ENCODE measurements around the gene HKDC1.
"Not testable (repeated sequence)": the region's sequence is repeated elsewhere in the genome, so short reads cannot be mapped to it uniquely, and the experiment has no call there.

HKDC1 gene, protein sequence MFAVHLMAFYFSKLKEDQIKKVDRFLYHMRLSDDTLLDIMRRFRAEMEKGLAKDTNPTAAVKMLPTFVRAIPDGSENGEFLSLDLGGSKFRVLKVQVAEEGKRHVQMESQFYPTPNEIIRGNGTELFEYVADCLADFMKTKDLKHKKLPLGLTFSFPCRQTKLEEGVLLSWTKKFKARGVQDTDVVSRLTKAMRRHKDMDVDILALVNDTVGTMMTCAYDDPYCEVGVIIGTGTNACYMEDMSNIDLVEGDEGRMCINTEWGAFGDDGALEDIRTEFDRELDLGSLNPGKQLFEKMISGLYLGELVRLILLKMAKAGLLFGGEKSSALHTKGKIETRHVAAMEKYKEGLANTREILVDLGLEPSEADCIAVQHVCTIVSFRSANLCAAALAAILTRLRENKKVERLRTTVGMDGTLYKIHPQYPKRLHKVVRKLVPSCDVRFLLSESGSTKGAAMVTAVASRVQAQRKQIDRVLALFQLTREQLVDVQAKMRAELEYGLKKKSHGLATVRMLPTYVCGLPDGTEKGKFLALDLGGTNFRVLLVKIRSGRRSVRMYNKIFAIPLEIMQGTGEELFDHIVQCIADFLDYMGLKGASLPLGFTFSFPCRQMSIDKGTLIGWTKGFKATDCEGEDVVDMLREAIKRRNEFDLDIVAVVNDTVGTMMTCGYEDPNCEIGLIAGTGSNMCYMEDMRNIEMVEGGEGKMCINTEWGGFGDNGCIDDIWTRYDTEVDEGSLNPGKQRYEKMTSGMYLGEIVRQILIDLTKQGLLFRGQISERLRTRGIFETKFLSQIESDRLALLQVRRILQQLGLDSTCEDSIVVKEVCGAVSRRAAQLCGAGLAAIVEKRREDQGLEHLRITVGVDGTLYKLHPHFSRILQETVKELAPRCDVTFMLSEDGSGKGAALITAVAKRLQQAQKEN

DNA sequence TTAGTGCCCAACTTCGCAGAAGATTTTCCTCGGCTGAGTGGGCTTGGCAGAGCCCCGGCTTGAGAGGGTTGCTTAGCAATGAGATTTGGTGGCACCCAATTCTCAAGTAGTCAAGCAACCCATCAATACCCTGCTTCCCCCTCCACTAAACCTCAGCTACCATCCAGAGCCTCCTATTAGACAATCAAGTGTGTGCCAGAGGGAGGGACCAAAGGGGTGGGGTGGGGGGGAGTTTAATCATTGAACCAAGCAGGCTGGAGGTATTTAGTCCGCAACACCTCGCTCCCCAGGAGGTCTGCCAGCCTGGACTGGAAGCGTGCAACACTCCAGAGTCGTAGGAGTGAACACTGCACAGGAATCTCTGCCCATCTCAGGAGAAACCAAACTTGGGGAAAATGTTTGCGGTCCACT, at the start of gene HKDC1:
Gene HKDC1, plus strand, starts transcription at position 292 of the 411 bp plus-strand sequence. Its CDS starts 104 bp downstream, at position 396.
- no peak for DNase-seq (ENCODE audit: low read depth)

DNA sequence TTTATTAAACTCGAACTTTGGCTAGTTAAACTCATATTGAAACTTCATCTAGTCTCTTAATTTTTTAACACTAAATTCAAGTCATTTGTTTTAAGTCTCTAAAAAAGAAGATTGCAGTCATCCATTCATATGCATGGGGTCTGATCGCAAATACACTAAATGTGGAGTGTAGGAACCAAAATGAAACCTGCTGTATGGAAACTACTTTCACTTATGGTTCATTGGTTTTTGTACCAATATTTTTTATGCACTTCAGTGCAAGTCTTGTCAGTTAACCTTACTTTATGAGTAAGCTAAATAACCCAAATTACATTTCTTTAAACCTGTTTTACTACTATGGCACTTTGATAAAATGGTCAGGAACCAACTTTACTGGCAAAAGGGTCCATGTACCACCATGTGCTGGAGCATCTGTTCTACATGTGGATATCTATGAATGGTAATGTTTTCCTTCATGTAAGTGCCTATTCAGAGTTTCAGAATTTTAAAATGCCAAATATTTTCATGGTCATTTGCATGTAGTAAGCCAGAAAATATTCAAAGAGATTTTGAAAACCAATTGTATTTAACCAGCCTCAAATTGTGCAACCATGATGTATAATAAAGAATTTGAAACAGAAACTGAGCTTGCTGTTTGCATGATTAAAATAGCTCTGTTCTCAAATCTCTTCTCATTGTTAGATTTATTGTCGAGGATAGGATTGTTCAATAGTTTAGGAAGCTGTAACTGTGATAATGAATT, 47.7 kb upstream of the HKDC1 start:
- peak; percentile 33 for DNase-seq (ENCODE audit: low read depth)

DNA sequence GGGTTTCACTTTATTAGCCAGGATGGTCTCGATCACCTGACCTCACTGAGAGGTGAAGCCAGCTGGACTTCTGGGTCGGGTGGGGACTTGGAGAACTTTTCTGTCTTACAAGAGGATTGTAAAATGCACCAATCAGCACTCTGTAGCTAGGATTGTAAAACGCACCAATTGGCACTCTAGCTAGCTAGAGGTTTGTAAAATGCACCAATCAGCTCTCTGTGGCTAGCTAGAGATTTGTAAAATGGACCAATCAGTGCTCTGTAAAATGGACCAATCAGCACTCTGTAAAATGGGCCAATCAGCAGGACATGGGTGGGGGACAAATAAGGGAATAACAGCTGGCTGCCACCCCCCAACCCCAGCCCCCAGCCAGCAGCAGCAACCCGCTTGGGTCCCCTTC, 44.8 kb upstream of the HKDC1 start:
- DNase-seq (ENCODE audit: low read depth) = not testable (repeated sequence)

DNA sequence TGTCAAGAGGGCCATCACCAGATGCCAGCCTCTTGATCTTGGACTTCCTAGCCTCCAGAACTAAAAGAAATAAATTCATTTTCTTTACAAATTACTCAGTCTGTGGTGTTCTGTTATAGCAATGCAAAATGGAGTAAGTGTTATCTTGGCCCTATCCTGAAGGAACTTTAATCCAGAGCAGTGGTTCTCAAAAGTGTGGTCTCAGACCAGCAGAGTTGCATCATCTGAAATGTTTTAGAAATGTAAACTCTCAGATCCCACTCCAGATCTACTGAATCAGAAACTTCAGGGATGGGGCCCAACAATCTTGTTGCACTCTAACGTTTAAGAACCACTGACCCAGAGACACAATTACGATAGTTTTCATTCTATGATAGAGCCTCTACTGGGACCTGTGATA, 43.3 kb upstream of the HKDC1 start:
- DNase-seq (ENCODE audit: low read depth) = peak; percentile 7

DNA sequence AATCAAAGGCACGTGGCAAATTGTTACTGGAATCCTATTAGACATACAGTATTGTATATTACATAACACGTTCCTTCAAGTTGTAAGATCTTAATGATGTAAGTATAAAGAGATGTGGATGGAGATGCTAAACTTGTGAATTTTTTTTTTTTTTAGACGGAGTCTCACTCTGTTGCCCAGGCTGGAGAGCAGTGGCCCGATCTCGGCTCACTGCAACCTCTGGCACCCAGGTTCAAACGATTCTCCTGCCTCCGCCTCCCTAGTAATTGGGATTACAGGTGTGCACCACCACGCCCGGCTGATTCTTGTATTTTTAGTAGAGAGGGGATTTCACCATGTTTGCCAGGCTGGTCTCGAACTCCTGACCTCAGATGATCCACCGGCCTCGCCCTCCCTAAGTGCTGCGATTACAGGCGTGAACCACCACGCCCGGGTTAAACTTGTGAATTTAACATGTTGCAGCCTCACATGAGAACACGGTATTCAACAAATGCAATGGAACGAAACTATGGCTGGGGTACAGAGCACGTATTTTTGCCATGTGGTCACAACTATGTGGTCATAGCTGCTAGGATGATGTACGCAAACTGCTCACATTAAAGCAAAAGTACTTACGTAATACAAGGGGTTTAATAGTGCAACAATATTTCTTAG, 40.9 kb upstream of the HKDC1 start:
- peak; percentile 84 for DNase-seq (ENCODE audit: low read depth)

DNA sequence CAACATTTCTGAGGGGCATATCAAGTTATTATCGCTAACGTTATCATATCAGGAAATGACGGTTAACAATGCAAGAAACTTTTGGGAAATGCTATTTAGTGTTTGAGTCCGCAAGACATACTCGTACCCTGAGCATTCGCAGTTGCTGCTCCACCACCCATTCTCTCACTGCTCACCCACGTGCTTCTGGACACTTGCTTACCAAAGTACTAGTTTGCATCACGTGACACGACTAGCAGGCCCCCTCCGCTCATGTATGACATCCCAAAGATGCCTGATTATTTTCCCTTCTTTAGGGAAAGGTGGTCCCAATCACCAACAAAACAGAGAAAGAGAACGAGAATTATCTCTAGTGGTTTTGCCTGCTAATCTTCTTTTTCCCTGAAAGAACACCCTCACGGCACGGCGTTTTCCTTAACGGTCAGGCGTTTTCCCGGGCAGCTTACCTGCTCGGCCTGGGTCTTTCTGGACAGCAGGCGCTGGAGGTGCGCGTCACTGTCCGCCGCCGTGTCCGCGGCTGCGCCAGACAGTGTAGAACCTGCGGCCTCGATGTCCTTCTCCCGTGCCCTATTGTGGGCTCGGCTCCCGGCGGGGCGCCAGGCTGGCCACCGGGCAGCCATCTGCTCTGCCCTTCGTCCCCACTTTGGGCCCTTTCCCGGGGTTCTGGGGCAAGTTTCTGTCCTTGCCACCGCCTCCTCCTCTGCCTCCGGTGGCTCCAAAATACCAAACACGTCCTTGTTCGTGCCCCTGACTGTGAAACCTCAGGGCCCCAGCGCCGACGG, 40.2 kb upstream of the HKDC1 start, which contains the start of gene SUPV3L1:
Gene SUPV3L1, plus strand, starts transcription at position 492 of the 782 bp plus-strand sequence. Its CDS starts 58 bp downstream, at position 550.
- DNase-seq (ENCODE audit: low read depth) = peak; percentile 98

DNA sequence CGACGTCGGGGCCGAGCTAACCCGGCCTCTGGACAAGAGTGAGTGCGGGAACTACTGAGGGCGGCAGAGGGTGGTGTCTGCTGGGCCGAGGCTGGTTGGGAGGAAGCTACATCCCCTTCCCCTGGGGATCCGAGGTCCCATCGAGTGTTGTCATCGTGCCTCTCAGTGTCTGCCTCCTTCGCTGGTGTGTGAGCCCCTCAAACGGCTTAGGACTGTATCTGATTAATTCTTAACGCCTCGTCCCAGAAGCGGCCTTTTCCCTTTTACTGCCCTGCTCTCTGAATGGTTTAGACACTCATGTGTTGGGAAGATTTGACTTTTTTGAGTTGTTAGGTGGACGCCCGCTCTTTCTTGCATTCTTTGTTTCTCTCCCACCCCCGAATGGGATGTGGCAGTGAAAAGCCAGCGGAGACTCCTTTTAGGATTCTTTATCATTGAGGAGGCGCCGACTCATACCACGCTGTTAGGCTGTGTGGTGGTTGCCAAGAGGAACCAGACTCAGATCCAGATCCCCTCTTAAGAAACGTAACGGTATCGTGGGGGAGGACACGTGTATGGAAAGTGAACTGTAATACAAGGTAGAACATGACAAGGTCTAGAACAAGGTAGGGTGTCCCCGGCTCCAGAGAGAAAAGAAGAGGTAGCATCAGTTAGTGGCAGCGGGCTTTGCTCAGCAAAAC, 39.5 kb upstream of the HKDC1 start:
- DNase-seq (ENCODE audit: low read depth) = peak; percentile 42

DNA sequence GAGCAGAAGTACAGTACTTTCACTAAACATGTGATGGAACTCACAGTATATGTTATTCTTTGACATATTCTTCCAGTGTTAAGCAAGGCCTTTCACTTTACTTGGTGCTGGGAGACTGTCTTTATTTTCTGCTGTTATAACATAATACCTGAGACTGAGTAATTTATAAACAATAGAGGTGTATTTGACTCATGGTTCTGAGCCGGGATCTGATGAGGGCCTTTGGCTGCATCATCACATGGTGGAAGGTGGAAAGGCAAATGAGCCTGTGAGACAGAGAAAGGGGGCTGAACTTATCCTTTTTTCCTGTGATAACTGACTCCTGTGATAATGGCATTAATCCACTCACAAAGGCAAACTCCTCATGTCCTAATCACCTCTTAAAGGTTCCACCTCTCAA, 38.7 kb upstream of the HKDC1 start:
- no peak for DNase-seq (ENCODE audit: low read depth)

DNA sequence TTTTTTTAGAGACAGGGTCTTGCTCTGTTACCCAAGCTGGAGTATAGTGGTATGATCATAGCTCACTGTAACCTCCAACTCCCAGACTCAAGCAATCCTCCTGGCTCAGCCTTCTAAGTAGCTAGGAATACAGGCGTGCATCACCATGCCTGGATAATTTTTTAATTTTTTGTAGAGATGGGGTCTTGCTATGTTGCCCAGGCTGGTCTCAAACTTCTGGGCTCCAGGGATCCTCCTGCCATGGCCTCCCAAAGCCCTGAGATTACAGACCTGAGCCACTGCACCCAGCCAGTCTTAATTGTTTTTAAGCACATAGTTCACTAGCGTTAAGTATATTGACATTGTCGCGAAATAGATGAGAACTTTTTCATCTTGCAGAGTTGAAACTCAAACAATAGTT, 38.1 kb upstream of the HKDC1 start:
- DNase-seq (ENCODE audit: low read depth) = no peak

DNA sequence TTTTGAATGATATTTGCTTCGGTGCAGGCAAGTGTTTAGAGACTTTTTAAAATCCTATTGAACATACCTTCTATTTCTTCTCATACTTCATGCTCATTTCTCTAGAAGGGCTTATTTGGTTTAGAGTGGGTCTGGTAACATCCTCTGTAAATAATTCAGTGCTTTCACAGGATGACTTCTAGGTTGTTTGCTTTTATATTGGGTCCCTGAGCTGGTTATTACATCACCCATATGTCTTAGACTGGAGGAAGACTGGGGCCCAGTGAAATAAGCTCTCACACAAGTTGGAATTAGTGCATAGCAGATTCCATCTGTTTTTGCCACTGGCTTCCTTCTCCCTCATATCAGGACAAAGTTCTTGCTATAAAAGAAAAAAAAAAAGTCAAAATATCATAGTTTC, 33.6 kb upstream of the HKDC1 start:
- DNase-seq (ENCODE audit: low read depth) = no peak

DNA sequence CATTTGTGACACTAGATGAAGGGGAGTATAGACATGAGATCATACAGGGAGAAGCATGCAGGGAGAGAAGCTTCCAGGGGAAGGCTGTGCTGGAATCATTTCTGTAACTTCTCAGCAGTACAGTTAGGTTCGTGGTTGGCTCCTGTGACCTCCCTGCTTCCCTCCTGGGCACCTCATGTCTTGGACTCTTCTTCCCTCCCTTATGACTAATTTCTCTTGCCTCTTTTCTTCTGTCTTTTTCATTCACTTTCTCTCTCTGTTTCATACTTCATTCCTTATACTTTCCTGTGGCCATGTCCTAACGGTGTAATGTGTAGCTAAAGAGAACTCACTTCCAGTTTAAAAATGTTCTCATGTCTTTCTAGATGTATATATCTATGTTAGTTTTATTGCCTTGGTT, 19.1 kb upstream of the HKDC1 start:
- peak; percentile 66 for DNase-seq (ENCODE audit: low read depth)

DNA sequence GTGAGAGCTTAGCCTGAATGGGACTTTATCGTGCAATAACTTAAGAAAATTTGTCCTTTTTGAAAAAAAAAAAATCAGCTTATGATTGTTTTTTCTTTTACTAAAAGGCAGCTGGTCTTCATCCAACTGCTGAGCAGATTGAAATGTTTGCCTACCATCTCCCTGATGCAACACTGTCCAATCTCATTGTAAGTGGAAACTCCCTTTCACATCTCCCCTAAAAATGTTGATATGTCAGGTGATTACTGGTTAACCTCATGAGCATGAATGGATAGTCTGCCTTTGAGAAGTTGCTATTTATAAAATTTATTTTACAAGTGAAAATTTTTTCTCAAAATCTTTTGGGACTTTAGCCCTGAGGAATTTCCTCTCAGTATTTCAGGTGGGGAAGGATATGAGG, 17.8 kb upstream of the HKDC1 start:
- no peak for DNase-seq (ENCODE audit: low read depth)

DNA sequence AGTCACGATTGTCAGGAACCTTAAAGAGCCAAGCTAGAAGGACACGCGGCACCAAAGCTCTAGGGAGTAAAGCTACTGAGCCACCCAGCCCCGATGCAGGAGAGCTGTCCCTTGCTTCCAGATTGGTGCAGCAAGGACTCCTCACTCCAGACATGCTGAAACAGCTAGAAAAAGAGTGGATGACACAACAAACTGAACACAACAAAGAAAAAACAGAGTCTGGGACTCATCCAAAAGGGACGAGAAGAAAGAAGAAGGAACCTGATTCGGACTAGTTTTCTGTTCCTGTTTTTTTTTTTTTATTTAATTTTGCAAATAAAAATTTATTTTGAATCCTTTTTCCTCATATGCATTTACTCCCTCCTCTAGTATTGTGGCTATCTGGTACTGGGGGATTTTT, 11.4 kb upstream of the HKDC1 start:
- DNase-seq (ENCODE audit: low read depth) = no peak

DNA sequence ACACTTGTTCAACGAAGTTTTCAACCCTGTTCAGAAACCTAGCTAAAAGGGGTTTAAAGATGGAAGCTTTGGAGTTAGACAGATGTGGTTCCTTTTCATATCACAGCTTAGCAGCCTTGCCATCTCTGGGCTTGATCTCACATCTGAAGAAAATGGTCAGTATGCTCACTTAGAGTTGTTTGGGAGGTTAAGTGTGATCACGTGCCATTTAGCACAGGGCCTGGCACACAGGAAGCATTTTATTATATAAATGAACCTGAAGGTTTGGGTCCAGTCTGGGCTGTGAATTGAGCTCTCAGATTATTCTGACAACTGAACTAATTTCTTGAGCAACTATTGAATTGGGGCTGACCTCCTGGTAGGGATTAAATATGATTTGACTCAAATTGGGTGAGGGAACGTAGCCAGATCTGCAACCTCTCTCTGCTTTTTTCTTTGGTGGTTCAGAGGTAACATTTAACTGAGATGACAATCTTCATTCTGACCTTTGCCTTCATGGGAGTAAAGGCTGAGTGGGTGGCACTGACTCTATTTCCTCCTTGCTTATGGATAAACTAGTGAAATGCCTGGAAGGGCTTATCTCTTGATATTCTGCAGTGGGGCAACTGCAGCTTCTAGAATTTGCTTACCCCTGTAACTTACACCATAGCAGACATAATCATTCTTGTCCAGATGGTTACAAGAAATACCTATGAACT, 10.2 kb upstream of the HKDC1 start:
- no peak for DNase-seq (ENCODE audit: low read depth)

DNA sequence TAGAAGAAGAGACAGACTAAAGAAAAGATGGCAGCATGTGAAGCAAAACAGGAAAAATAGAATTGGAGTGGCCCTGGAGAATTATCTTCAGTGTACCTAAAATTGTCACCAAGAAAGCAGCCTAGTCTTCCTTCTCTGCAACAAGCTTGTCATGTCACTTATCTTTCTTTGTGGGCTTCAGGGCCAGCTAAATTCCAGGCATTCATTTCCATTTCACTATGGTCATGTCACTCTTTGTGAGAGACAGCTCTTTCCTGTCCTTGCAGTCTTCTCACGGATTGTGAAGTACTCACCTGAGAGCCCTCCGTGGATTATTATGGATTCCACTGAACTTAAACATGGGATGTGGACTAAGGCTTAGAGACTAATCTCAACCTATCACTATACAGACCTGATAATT, 9.0 kb upstream of the HKDC1 start:
- DNase-seq (ENCODE audit: low read depth) = no peak

DNA sequence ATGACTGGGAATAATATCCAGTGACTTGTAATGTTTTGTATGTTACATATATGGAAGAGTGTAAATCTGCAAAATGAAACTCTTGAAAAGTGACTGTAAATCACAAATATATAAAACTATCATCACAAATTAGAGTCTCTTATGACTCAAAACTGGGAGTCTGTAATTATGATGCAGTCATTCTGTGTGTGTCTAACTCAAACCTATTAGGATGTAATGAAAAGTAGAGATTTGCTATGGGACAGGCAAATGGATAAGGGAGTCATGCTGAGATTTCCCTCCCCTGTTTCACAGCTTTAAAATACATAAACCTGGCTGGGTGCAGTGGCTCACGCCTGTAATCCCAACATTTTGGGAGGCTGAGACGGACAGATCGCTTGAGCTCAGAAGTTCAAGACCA, 8.6 kb upstream of the HKDC1 start:
- DNase-seq (ENCODE audit: low read depth) = no peak

DNA sequence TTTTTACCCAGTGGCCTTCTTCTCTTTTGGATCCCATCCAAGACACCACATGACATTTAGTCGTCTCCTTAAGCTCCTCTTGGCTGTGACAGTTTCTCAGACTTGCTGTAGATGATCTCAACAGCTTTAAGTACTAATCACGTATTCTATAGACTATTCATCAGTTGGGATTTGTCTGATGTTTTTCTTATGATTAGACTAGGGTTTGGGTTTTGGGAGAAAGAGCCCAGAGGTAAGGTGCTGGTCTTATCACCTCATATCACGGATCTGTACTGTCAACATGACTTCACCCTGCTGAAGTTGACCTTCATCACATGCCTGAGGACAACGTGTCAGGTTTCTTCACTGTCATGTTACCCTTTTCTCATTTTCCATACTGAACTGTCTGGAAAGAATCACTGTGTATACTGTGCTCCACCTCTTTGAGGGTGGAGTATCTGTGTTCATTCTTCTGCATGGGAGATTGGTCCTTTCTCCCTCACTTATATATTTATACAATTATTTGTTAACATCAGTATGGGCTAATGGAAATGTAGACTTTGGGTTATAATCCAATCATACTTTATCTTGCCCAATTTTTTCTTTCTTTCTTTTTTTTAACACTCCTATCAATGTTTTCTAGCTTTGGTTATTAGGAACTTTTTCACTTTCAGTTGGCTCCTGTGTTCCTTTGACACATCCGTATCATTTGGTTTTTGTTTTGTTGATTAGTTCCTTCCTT, 6.4 kb upstream of the HKDC1 start:
- no peak for DNase-seq (ENCODE audit: low read depth)

DNA sequence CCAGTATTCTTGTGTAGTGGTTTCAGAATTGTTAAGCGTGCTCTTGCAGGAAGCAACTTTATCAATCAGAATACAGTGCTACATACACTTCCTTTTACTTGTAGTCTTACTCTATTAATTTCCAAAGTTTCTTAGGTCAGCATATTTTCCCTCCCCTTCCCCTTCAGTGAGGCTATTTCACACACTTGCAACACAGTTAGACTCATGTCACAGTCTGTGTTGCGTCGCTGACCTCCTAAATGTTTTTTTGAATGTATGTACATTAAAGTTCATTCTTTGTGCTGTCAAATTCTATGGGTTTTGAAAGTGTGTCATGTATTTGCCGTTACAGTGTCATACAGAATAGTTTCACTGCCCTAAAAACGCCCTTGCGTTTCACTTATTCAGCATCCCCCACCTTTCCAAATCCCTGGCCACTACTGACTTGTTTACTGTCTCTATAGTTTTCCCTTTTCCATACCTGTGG, 5.4 kb upstream of the HKDC1 start:
- DNase-seq (ENCODE audit: low read depth) = no peak

Measured in amniotic epithelial cell (primary cell).